Right ventricle myocardium superior (tissue), 1 donor: ENCODE measurements around the gene BRD7. TPM values are rescaled to one million over a fixed set of nuclear protein-coding genes. Genes with fewer than 3 reads are reported as not detected.
A peak's percentile ranks its signal among the peaks of the same experiment; 100 is the strongest.

Source experiments
- ATAC-seq: fragments of 200-7000 bp; cut with Tn5 transposase; one replicate; pipeline ENCODE4 v1.9.1; 2020; ENCODE audit warnings: mild to moderate bottlenecking; ENCODE audit not compliant: poor library complexity
- DNase-seq: peaks from one replicate; pipeline ENCODE4 v3.0.0-alpha.2; 2020
- intact Hi-C: fragments of 100-400 bp; cut with DNase I; formaldehyde crosslinking; loops from one replicate; pipeline ENCODE4 v1.11.2; 2022
- total RNA-seq: library from RNA; stranded (reverse); fragmentation: NEBNext Ultra II Directional; extraction: Animal tissue kit (Norgen Biotek cat#: 25700); gene quantifications from one replicate; pipeline ENCODE4 v1.2.1, GENCODE V29; 2021
- donor health status: DM: no; HTN: yes; CAD: no; lungs with severe emphysema.

BRD7 gene
- total RNA-seq, 1 donor from 2014 or later: 39.1 TPM

DNA sequence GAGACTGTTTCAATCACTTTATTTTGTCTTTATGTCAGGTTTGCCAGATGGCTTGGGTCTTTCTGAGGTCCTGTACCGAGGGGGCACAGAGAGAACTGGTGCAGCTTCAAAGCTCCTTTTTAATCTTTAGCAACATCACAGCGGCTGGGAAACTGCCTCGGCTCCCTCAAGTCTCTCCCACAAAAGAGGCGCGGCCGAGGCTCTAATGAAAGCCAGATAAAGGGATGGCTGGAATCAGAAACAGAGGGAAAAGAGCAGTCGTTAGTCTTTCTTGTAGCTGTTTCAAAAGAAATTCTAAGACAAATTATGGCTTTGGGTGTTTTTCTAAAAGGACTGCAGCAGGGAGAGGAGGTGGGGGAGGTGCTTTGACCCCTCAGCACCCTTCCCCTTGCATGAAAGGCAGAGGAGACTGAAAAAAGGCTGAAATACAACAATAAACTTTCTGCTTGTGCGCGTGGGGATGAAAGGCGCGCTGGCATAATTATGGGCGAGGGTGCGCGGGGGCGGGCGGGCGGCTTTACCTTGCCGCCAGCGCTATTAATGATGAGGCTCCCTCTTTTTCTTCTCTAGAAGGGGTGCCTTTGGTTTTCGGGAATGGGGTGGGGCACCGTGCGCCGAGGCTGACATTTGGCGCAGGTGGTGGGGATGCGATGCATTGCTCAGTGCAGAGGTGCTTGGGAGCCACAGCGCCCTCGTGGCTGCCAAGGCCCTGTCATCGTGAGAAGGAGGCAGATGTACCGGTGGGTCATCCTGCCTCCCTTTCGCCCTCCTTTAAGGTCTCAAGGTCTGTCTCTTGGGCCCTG, 22.3 kb upstream of the BRD7 start:
- no peak for ATAC-seq
- intact Hi-C loops: no loop called here
- no peak for DNase-seq

DNA sequence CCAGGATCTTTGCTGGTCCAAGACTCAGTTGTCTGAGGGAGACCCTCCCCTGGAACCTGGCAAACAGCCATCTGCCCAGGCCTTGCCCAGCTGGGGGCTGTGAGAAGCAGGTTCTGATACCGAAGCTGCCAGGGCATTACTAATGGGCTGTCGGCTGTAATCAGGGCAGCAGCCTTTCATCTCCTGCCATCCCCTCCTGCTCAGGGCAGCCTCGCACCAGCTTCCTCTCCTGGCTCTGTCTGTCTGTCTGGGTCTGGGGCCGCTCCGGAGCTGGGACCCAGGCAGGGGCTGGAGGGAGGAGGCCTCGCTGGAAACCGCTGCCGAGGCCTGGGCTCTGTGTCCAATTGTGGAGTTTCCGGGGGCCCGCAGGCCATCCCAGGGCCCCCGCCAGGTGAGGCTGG, 21.6 kb upstream of the BRD7 start:
- no peak for ATAC-seq

DNA sequence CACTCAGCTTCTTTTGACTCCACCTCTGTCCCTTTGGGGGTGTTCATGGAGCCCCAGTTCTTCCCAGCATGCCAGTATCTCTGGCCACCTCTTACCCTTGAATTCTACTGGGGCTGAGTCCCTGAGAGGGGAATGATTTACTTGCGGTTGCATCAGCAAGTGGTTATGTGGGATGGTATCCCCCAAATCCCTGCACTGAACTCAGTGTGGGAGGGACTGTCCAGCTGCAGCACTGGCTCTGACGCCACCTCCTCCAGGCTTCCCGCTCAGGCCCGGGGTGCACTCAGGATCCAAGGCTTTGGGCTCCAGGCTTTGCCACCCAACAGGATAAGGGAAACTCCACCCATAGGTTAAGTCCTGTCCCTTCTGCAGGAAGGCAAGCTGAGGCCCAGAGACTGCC, 21.1 kb upstream of the BRD7 start:
- intact Hi-C loops: no loop called here
- no peak for DNase-seq
- no peak for ATAC-seq

More for the DNA sequence above, 21.6 kb upstream of the BRD7 start:
- intact Hi-C loops: no loop called here
- DNase-seq: no peak

DNA sequence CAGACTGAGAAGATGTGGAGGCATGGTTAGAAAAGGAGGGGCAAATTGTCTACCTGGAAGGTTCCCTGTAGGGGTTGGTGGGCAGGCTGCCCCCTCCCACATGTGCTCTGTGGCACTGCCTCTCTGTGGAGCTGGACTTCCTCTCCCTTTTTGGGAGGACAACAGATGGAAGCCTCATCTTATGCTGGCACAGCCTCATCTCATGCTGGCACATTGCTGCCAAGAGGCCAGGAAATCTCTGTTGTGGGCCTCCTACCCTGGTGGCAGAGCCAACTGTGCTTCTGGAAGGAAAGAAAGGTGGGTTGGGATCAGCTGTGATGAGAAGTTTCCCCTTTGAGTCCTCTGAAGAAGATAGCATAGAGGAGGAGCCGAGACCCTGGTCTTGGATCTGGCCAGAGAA, 19.7 kb upstream of the BRD7 start:
- DNase-seq (no peak), ATAC-seq (no peak)
- intact Hi-C loops: no loop called here

DNA sequence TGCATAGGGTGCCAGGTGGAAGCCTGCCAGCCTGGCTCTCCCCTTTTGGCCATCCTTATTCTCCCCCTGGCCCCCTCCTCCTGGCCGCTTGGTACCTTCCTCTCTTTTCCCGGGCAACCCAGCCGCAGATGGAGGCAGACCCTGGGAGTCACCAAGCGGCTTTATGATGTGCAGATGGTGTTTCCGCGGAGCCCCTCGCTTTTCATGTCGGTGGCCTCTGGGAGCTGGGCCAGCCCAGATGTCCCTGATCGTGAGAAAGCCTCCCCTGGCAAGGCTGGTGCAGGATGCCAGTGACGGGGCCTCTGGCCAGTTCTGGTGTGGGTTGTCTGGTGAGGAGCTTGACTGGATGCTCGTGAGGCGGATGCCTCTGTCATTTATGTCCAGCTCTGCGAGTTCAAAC, 18.0 kb upstream of the BRD7 start:
- DNase-seq (no peak), ATAC-seq (no peak)
- intact Hi-C loops: no loop called here

DNA sequence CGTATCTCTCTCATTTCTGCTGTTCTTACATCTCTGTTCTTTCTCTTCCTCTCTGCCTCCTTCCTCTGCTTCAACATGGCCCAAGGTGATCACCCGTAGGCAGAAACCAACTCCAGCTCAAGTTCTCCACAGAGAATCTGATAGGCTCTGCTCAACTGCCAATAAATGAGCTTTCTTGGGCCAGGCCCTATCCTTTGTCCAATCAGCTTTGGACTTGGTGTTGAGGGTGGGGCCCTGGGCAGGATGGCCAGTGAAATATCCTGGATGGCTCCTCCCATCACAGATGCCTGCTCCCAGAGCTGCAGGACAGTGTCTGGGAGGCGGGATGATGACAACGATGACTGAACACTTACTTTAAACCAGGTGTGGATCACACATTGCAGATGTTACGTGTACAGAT, 17.4 kb upstream of the BRD7 start:
- intact Hi-C loops: no loop called here
- DNase-seq: no peak
- ATAC-seq: no peak

DNA sequence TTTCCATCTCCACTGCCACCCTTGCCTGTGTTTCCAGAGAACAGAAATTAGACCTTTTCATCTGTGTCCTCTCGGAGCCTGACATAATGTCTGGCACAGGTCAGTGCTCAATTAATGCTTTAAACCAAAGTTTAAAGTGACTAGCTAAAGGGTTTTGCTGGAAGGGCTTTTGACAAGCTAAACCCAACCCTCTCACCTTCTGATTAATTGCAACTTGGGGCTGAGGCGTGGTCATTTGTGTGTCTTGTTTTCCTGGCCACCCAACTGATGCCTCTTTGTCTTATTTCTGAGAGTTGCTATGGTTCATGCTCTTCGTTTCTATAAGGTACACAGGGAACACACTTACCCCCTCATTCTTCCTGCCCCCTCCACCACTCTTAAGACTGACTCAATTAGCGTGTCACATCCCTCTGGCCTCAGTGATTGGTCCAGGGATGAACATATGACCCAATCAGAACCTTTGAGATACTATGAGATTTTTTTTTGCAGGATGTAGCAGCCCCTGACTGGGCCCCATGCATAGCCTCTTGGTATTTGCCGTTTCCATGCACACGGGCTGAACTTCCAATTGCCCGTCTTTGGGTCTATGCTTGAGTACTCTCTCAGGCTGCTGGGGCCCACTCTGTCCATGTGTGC, 15.8 kb upstream of the BRD7 start:
- ATAC-seq: no peak
- intact Hi-C loops: no loop called here

DNA sequence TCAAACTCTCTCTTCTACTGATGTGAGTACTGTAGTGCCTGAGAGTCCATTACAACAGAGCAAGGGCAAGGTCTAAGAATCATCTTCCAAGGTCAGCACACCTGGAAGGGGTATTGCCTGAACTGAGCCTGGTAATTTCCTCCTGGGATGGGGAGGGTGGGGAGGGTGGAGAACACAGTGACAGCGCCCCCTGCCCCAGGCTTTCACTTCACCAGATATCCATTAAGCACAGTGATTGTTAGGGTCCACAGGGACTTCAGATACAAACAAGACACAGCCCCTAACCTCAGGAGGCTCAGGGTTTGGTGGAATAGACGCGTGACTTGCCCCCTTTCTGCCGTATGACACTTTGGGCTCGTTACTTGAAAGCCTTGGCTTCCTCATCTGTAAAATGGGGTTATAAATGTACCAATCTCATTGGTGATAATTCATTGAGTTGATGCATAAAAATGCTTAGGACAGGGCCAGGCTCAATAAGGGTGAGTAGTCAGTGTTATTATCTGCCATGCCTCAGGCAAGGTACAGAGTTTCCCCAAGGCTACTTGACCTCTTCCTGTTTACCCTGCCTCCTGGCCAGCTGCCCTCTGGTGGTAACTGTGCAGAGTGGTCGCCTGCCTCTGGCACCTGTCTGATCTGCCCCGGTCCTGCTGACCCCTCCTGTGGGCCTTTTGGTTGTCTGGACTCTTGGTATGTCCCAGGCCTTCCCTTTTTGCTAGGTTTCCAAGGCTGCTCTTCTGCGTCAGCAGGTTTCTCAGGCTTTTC, 13.1 kb upstream of the BRD7 start:
- intact Hi-C loops: no loop called here
- ATAC-seq (no peak), DNase-seq (no peak)

More for the DNA sequence above, 15.8 kb upstream of the BRD7 start:
- DNase-seq: no peak

DNA sequence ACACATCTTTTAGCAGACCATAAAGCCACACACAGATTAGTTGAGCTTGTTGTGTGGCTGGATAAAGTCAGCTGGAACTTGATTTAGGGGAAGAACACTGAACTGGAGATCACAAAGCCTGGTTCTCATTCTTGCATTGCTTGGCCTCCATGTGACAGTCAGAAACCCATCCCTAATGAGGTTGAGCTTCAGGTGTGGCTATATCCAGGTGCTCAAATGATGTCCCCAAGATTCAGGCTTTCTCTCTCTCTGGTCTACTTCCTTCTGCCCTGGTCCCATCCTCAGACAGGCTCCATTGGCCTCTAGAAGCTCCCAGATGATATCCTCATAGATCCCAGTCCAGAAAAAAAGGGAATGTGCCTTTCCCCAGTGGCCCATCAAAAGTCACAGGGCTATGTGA, 9.6 kb upstream of the BRD7 start:
- DNase-seq: no peak
- intact Hi-C loops: loop anchor here (10.0 kb wide), 1 partner anchor 286 kb away; no protein-coding TSS in a partner anchor
- ATAC-seq: no peak

DNA sequence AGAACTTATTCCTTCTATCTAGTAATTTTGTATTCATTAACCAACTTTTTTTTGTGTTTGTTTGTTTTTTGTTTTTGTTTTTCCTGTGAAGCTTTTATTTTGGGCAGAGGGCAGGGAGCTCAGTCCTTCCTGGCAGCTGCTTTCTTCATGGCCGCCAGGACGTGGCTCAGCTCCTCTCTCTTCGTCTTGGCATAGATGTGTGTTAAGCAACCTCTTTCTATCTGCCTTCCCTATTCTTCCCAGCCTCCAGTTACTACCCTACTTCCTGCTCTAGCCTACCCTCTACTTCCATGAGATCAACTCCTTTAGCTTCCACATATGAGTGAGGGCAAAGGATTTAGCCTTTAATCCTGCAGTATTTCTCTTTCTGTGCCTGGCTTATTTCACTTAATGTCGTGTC, 8.2 kb upstream of the BRD7 start:
- DNase-seq: no peak
- no peak for ATAC-seq
- intact Hi-C loops: loop anchor here (10.0 kb wide), 1 partner anchor 288 kb away; no protein-coding TSS in a partner anchor

DNA sequence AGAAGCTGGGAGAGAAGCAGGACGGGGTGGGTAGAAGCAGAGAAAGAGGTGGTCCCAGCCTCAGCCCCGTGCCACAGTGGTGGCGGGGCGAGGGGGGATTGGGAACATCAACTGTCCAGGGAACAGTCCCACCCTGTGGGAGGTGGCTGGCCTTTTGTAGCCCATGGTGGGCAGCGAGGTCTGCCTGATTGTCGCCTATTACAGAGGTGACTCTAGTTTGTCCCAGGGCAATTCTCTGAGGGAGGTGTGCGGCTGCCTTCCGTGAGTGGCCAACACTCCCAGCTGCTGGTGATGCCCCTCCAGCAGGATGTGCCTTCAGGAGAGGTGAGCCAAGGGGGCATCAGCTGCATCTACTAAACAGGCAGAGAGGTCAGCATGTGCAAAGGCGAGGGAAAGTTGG, 5.0 kb upstream of the BRD7 start:
- intact Hi-C loops: loop anchor here (10.0 kb wide), 1 partner anchor 291 kb away; no protein-coding TSS in a partner anchor
- no peak for DNase-seq
- no peak for ATAC-seq

DNA sequence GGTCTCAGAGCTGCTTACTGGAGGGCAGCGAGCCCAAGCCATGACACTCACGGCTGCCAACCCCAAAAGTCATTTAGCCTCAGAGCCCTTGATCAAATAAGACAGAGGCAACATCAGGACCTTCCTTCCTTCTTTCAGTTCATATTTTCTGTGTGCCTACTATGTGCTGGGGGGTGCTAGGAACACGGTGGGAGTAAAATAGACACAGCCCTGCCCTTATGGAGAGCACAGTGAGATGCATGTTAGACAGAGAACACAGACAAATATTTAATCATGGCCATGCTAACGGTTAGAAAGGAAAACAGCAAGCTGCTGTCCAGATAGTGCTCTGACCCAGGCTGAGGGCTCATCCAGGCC, 4.5 kb upstream of the BRD7 start:
- DNase-seq (no peak), ATAC-seq (no peak)
- intact Hi-C loops: loop anchor here (10.0 kb wide), 1 partner anchor 291 kb away; no protein-coding TSS in a partner anchor

DNA sequence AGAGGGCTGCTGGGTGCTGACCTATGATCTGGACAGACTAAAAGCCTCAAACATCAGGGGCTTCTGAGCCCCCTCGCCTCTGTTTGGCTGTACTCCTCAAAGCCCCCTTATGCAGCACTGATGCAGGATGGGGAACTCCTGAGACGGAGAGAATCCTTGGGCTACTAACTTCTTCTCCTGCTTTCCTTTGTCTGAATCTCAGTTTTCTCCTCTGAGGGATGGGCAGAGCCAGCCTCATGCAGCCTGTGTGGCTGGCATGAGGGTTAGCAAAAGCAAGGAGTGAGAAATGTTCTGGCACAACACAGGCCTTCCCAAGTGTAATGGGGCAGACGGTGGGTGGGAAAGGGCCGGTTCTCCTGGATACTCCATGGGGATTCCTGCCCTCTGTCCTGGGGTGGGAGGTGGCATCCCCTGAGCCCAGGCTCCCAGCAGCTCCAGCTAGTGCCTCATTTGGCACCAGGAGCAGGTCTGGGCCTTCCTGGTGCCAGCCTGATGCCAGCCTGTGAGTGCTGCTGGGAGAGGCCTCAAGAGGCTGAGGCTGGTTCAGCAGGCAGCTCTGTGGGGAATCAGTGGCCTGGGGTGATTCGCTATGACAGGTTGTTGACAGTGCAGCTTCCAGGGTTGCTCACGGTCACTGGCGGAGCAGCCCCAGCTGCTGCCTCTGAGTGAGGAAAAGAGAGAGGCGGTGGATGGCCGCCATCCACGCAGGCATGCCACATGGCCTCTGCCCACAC, 4.0 kb upstream of the BRD7 start:
- DNase-seq: peak; percentile 74
- intact Hi-C loops: loop anchor here (10.0 kb wide), 1 partner anchor 292 kb away; no protein-coding TSS in a partner anchor
- peak; percentile 85 for ATAC-seq

DNA sequence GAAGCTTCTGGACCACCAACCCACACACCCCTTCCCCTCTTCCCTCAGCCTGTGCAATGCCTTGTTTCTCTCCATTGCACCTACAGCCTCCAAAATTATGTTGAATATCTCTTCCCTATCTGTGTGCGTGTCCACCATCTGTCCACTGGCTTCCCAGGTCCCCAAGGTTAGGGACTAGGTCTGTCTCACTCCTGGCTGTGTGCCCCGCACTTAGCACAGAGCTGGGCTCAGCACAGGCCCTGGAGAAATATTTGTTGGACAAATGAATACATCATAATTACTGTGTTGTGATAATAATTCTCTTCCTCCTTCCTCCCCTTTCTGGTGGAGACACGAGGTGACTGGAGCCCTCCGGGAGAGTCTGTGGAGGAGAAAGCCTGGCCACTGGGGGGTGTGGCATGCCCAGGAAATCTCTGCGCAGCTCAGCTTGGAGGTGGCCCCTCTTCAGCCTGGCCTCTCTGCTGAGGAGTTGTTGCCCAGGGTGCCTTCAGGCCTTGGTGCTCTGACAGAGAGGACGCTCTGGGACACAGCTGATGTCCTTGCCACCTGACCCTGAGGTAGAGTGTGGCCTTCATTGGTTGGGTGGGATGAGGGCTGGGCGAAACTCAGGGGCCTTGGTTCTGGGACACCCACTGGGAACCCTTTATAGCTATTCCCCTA, 3.3 kb upstream of the BRD7 start:
- peak; percentile 42 for DNase-seq
- peak; percentile 32 for ATAC-seq
- intact Hi-C loops: loop anchor here (10.0 kb wide), 1 partner anchor 293 kb away; no protein-coding TSS in a partner anchor

DNA sequence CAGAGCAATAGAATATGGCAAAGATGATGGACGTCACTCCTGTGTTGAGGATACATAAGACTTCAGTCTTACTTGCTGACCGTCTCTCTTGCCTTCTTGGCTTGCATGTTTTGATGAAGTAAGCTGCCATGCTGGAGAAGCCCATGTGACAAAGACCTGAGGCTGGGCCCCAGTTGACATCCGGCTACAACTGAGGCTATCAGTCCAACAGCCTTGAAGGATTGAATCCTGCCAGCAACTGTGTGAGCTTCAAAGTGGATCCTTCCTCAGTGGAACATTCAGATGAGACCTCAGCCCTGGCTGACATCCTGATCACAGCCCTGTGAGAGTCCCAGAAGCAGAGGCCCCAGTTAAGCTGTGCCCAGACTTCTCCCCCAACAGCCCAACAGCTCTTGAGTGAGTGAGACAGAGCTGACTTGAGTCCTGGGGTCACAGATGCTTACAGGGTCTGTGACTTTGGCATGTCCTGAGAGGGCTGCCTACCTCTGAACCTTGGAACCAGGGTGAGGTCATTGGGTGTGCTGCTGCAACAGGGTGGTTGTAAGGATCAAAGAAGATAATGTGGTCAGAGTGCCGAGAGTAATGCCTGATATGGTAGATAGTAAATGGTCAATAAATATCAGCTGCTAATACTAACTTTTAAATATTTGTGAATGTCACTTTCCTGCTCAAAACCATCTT, 2.4 kb upstream of the BRD7 start:
- ATAC-seq: no peak
- DNase-seq: no peak
- intact Hi-C loops: loop anchor here (10.0 kb wide), 1 partner anchor 294 kb away; no protein-coding TSS in a partner anchor

DNA sequence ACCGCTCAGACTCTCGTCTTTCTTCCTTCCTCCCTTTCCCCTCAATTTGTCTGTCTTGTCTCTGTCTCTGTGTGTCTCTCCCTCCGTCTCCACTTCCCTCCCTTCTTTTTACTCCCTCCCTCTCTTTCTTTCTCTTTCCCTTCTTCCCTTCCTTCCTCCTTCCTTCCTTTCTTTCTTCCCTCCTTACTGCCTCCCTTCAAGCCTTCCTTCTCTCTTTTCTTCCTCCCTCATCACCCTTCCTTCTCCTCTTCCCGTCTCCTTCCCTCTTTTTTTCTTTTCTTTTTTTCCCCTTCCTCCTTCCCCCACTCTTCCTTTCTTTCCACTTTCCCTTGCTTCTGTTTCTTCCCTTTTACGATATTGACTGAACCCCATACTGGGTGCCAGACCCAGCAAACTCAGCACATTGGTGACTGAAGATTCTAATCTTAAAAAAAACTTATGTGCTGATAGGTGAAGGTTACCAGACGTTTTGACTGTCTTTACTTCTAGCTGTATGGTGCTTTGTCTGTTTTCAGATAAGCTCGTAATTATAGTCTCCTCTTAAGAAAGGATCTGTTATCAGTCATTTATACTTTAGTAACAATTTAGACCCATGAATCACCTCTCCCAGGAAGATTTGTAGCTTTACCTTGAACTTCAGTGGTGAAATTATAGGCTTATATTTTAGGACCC, 481 bp upstream of the BRD7 start:
- intact Hi-C loops: no loop called here
- DNase-seq (no peak), ATAC-seq (no peak)

DNA sequence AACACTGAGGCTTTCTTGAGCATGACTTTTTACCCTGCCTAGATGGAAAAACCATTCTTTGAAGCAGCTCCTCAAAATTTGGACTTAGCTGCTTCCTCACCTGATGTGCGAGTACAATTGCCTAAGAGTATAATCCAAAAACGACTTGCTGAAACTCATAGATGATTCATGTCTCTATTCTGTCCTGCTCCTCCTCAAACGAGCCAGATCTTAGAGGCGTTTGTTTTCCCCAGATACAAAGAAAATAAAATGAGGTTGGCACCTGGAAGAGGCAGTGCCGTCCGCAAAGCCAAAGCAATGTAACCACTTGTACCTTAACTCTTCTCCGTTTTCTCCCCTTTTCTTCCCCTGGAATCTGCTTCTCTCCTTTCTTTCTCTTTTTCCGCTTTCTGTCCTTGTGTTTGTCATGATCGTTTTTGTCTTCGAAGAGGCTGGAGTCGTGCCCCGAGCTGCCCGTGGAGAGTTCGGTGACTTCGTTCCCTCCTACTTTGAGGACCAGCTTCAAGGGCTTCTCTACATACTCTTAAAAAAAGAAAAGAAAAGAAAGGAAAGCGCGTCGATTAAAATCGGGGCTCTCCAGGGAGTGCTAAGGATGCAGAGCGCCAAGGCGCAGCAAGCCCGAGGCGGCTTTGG, 895 bp downstream of the BRD7 start:
- intact Hi-C loops: no loop called here
- no peak for DNase-seq
- no peak for ATAC-seq
